SK-N-SH (cell line): ENCODE measurements around the gene GALNT17.

ENCODE experiments used
- CTCF ChIP-seq: fragments of 200-600 bp; sonication (generic); IDR thresholded peaks from 2 replicates; pipeline ENCODE4 v1.6.1; 2017; ENCODE audit warnings: antibody characterized with exemption, mild to moderate bottlenecking, moderate library complexity
- EP300 ChIP-seq, 2 experiments: IDR thresholded peaks; 2 replicates each; pipeline versions ENCODE4 v1.4.0 to v1.6.1; 2012; ENCODE audit warnings: borderline replicate concordance in 1 of 2, low read depth in 1 of 2, low read length in 1 of 2
- GABPA ChIP-seq: IDR thresholded peaks from 2 replicates; pipeline ENCODE4 v1.4.0; 2012; ENCODE audit warnings: low read depth, mild to moderate bottlenecking
- JUND ChIP-seq: IDR thresholded peaks from 2 replicates; pipeline ENCODE4 v1.4.0; 2012
- MAX ChIP-seq: IDR thresholded peaks from 2 replicates; pipeline ENCODE4 v1.4.0; 2012; ENCODE audit warnings: low read depth
- NFIC ChIP-seq: IDR thresholded peaks from 2 replicates; pipeline ENCODE4 v1.4.0; 2012; ENCODE audit warnings: borderline replicate concordance
- NRF1 ChIP-seq: IDR thresholded peaks from 2 replicates; pipeline ENCODE4 v1.6.1; 2012; ENCODE audit warnings: low read depth, mild to moderate bottlenecking, low read length
- POLR2AphosphoS5 ChIP-seq: IDR thresholded peaks from 2 replicates; pipeline ENCODE4 v1.6.1; 2012; ENCODE audit warnings: low read depth, low read length
- RAD21 ChIP-seq: IDR thresholded peaks from 2 replicates; pipeline ENCODE4 v1.6.1; 2012; ENCODE audit warnings: mild to moderate bottlenecking, low read length
- SMC3 ChIP-seq: IDR thresholded peaks from 2 replicates; pipeline ENCODE4 v1.6.1; 2012; ENCODE audit warnings: low read depth, low read length, improper control_type of control experiment
- TAF1 ChIP-seq: IDR thresholded peaks from 2 replicates; pipeline ENCODE4 v1.6.1; 2012; ENCODE audit warnings: low read depth, mild to moderate bottlenecking, low read length, moderate library complexity, borderline replicate concordance
- USF1 ChIP-seq: IDR thresholded peaks from 2 replicates; pipeline ENCODE4 v1.4.0; 2012; ENCODE audit warnings: low read depth, borderline replicate concordance
- USF2 ChIP-seq: fragments of 150-350 bp; IDR thresholded peaks from 2 replicates; pipeline ENCODE4 v1.6.1; 2017; ENCODE audit warnings: antibody characterized with exemption, low read length, low read depth, borderline replicate concordance
- ZBTB33 ChIP-seq: IDR thresholded peaks from 2 replicates; pipeline ENCODE4 v1.4.0; 2012; ENCODE audit warnings: low read depth, borderline replicate concordance

- TF ChIP-seq ZBTB33: no peak
- TF ChIP-seq CTCF: no peak
- no peak for TF ChIP-seq USF2
- TF ChIP-seq EP300 (IDR thresholded peaks at IDR 0.05; ENCODE audit: borderline replicate concordance in 1 of 2, low read depth in 1 of 2, low read length in 1 of 2): no peak
- no peak for TF ChIP-seq SMC3
- no peak for TF ChIP-seq NFIC
- TF ChIP-seq MAX: no peak
- TF ChIP-seq TAF1: no peak
- no peak for TF ChIP-seq RAD21
- TF ChIP-seq POLR2AphosphoS5: no peak
- TF ChIP-seq NRF1: no peak
- no peak for TF ChIP-seq USF1
- no peak for TF ChIP-seq GABPA
- TF ChIP-seq JUND: no peak
Observed at GRCh38 chr7:71220210-71220695, 88.3 kb downstream of the GALNT17 start.
